ENCODE measurements around the gene SEC24D.

- TF ChIP-seq CTCF (IDR thresholded peaks at IDR 0.05), result no peak
- TF ChIP-seq POLR2AphosphoS5 (IDR thresholded peaks at IDR 0.05), result no peak
- no peak for TF ChIP-seq POLR2A (IDR thresholded peaks at IDR 0.05)
- no peak for TF ChIP-seq EP300 (IDR thresholded peaks at IDR 0.05)
Measured at GRCh38 chr4:118798658-118799057, 37.3 kb downstream of the SEC24D start.
